HG02571 (cell line): ENCODE results near the gene PEPD.

Experiments used
- ATAC-seq: cut with Tn5 transposase; IDR thresholded peaks from one replicate; pipeline ENCODE4 v1.9.1; 2021; ENCODE audit warnings: mild to moderate bottlenecking, moderate library complexity; ENCODE audit not compliant: unreplicated experiment

The PEPD gene

GRCh38 chr19:33461256-33462111, 60.1 kb downstream of the PEPD start:
- no peak for ATAC-seq

DNA sequence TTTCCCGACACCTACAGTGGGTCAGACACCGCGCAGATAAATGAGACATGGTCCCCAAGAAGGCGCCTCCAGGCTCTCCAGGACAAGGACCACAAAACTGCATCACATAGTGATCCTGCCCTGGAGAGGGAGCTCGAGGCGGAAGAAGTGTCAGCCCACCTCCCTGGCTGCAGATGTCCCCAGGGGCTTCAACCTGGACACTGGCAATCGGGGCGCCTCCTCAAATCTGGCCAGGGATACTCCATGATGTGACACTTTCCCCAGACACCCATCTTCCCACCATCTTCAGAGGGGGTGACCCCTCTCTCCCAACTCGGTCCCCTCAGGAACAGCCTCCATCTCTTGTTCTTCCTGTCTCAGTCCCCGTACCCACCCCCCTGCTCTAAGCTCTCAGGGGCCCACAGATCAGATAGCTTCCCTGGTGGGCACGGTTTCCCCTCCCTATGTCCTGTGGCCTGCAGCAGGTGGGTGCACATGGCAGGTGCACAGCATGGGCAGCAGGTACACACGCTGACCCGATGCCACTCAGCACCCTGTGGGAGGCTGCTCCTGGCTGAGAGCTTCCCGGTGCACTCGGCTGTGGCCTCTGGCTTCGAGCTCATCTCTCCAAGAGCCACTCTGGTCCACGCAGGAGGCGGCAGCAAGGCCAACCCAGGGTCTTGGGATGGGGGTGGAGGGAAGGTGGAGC, 61.2 kb downstream of the PEPD start:
- ATAC-seq = no peak

- no peak for ATAC-seq
Observed at GRCh38 chr19:33459222-33460090, 62.1 kb downstream of the PEPD start.

GRCh38 chr19:33458807-33459206, 62.8 kb downstream of the PEPD start:
- no peak for ATAC-seq

DNA sequence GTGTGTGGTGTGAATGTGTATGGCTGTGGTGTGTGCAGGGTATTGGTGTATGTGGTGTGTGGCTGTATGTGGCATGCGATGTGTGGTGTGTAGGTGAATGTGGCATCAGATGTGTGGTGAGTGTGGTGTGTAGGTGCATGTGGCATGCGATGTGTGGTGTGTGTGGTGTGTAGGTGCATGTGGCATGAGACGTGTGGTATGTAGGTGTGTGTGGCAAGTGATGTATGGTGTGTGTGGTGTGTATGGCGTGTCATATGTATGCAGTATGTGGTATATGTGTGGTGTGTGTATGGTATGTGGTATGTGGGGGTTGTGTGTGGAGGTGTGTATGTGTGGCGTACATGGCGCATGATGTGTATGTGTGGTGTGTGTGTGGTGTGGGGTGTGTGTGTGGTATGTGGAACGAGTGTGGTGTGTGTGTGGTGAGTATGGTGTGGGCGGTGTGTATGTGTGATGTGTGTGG, 63.4 kb downstream of the PEPD start:
- ATAC-seq = no peak

GRCh38 chr19:33456845-33457220, 64.8 kb downstream of the PEPD start:
- ATAC-seq = no peak

DNA sequence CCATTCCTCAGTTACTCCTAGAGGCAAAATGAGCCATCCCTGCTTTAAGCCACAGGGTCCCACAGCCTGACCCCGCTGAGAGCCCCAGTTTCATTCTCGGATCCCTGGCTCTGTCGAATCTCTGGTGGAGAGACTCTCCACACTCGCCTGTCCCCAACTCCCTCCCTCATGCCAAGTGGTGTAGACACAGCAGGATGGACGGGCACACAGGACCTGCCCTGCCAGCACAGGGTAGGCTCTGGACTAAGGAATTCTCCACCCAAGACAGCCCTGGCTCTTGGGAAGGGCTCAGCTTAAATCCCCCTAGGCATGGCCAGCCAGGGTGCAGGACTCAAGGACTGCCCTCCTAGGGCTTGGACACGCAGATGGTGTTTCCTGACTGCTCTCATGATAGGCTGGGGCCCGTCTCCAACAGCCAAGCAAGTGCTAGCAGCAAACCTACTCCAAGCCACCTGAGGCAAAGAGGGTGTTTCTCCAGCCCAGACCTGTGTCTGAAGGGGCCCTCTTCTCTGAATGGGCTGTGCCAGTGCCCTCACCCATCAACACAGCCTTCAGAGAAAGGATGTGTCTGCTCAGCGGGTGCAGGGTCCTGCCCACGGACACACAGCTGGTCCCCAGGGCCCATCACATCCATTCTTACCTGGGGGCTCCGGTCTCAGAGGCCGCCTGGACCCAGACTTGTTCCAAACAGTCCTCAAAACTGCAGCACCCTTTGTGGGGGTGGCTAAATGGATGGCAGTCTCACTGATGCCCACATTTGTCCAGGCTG, 65.3 kb downstream of the PEPD start:
- ATAC-seq = no peak

- ATAC-seq = no peak
Observed at GRCh38 chr19:33453265-33453664, 68.3 kb downstream of the PEPD start.

DNA sequence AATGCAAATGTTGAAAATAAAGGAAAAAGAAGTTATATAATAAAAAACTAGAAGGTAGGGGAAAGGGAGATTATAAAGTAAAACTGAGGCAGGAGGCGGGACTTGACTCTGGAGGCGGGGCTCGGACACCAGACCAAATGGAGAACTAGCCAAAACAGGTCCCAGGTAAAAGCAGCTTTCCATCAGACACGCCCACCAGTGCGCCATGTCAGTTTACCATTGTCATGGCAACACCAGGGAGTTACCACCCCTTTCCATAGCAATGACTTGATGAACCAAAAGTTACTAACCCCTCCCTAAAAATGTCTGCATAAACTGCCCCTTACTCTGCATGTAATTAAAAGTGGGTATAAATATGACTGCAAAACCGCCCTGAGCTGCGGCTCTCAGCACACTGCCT, 70.9 kb downstream of the PEPD start:
- no peak for ATAC-seq

- ATAC-seq = no peak
Observed at GRCh38 chr19:33449799-33450198, 71.8 kb downstream of the PEPD start.

DNA sequence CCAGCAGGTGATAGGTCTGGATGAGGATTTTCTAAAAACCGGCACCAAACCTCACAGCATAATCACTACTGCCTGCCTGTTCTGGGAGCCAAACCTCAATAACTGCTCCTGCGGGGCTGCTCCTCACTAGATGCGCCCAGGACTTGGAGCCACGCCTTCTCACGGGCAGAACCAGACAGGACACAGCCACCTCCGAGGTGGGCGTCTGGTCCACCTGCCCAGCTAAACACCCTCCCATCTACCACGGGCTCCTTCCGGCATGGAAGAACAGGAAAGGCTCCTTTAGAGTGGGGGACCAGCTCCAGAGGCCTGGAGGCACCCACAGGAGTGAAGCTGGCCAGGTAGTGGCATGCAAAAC, 73.5 kb downstream of the PEPD start:
- no peak for ATAC-seq

- ATAC-seq = no peak
Observed at GRCh38 chr19:33447336-33448158, 74.0 kb downstream of the PEPD start.

DNA sequence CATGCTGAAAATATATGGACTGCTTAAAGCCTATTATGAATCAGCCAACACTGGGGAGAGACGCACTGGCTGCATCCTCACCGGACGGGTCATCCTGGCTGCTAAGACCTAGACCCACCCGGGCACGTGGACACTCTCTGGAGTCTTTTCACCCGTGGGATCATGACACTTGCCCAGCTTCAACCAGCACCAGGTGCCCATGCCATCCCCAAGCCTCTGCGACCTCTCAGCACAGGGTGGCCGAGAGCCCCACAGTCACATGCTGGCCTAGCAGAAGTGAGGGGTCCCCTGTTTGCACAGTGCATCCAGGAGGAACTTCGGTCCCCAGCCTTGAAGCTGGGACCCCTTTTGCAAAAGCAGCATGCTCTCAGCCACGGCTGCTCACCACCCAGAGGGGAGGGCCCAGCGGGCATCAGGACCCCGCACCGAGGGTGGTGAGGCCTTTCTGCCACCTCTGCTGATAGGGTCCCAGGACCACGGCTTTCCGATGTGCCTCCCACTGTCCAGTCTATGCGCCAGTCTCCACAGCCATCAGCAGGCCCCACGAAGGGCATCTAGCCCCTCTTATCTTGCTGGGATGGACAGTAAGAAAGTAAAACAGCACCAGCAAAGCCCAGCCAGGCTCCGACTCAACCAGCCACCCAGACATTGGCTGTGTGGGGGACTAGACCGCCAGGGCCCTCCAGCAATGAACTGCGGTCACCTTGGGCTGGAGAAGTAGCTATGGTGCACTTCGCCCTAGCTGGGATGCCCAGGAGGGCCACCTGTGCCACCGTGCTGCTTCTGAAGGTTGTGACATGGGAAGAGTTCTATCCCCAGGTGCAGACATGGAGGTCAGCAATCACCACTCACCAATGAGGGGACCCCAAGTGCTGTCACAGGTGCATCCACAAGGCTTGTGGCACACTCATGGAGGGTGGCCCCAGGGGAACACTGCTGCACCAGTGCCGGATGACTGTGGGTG, 75.0 kb downstream of the PEPD start:
- ATAC-seq = no peak

DNA sequence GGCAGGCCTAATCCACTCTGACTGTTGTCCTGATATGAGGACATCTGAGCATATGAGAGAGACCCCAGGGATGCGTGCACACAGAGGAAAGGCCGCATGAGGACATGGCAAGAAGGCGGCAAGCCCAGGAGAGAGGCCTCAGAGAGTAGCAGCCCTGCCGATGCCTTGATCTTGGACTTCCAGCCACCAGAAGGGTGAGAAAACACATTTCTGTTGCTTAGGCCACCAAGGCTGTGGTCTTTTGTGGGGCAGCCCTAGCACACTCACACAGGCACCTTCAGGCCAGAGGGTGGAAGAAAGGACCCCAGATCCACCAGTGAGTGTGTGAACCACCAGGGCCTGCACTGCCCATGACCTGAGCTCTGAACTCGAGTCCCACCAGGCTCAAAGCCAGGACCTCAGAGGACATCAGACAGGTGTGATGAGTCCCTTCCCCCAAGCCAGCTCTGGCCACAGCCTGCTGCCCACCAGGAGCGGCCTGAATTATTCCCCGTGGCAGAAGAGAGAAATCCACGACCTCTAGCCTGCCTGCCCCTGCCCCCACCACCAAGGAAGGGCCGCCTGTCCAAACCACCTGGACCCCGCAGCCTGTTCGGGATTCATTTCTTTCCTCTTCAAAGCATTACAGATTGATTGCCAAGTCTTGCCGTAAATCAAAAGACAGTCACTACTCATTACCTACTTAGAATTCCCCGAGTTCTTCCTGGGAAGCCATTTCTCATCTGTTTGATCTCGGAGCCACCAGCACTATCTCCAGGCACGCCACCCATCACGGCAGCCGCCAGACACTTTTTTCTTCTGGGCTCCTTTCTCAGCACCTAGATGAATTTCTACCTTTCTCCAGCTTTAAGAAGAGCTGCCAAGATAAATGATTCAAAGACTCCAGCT, 75.9 kb downstream of the PEPD start:
- ATAC-seq = no peak

GRCh38 chr19:33444562-33445441, 76.8 kb downstream of the PEPD start:
- ATAC-seq = no peak

DNA sequence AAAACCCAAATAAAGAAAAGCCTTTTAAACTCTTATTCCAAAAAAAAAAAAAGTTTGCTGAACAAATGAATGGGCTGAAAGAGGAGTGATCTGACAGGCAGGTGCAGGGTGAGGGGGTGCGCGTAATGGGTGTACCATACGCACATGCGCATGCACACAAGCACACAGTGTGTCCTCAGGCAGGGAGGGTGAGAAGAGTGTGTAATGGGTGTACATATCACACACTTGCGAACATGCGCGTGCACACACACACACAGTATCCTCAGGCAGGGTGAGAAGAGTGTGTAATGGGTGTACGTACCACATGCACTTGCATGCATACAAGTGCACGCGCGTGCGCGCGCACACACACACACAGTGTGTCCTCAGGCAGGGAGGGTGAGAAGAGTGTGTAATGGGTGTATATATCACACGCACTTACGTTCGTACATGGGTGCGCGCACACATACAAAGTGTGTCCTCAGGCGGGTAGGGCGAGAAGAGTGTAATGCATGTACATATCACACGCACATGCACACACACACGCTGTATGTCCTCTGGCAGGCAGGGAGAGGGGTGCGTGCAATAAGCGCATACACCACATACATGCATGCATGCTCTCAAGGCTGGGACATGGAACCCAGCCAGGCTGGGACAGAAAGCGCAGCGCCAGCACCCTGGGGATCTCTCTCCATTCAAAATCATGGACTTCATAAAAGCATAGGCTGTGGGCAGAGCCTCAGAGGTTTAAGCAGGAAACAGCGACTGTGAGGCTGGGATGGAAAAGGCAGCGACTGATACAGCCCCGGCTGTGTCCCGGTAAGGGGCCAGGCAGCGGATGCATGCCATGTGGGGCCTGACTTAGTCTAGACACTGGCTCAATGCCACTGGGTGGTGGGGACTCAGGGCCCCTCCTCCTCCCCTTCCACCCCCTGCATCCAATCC, 77.7 kb downstream of the PEPD start:
- ATAC-seq = no peak
